Epithelial cell of proximal tubule (primary cell): ENCODE data around the gene FANCM. TPM values are rescaled to one million over a fixed set of nuclear protein-coding genes. Genes with fewer than 3 reads are reported as not detected.

Source experiments
- DNase-seq: peaks from one replicate; pipeline ENCODE4 v3.0.0-alpha.2; 2011; ENCODE audit warnings: low read depth
- H3K4me3 ChIP-seq: 2 replicates; pipeline ENCODE4 v1.5.1; 2011; ENCODE audit warnings: low read depth, mild to moderate bottlenecking, low read length
- total RNA-seq: library from RNA; depleted of rRNA; stranded (reverse); fragments of >200 nt; gene quantifications from 2 replicates; pipeline ENCODE4 v1.2.3, GENCODE V29; 2015
- TF ChIP-seq, protein P1 (sequence below): conservative IDR thresholded peaks from 2 replicates; pipeline ENCODE4 v1.5.1; 2012; ENCODE audit warnings: low read depth, mild to moderate bottlenecking, low read length

FANCM gene
- total RNA-seq, 1 donor from 2014 or later: 3.9 TPM

DNA sequence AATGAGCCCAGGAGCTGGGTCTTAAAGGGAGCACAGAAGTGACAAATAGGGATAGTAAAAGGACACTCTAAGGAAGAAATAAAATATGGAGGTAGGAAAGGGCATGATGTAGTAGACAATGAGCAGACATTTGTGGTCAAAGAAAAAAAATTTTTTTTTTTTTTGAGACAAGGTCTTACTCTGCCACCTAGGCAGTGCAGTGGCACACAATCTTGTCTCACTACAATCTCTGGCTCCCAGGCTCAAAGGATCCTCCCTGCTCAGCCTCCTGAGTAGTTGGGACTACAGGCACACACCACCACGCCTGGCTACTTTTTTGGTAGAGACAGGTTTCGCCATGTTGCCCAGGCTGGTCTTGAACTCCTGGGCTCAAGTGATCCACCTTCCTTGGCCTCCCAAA, 10.0 kb upstream of the FANCM start:
- TF ChIP-seq, protein P1, sequence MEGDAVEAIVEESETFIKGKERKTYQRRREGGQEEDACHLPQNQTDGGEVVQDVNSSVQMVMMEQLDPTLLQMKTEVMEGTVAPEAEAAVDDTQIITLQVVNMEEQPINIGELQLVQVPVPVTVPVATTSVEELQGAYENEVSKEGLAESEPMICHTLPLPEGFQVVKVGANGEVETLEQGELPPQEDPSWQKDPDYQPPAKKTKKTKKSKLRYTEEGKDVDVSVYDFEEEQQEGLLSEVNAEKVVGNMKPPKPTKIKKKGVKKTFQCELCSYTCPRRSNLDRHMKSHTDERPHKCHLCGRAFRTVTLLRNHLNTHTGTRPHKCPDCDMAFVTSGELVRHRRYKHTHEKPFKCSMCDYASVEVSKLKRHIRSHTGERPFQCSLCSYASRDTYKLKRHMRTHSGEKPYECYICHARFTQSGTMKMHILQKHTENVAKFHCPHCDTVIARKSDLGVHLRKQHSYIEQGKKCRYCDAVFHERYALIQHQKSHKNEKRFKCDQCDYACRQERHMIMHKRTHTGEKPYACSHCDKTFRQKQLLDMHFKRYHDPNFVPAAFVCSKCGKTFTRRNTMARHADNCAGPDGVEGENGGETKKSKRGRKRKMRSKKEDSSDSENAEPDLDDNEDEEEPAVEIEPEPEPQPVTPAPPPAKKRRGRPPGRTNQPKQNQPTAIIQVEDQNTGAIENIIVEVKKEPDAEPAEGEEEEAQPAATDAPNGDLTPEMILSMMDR: no peak
- DNase-seq: no peak
- H3K4me3 ChIP-seq: no peak overlapping the region

DNA sequence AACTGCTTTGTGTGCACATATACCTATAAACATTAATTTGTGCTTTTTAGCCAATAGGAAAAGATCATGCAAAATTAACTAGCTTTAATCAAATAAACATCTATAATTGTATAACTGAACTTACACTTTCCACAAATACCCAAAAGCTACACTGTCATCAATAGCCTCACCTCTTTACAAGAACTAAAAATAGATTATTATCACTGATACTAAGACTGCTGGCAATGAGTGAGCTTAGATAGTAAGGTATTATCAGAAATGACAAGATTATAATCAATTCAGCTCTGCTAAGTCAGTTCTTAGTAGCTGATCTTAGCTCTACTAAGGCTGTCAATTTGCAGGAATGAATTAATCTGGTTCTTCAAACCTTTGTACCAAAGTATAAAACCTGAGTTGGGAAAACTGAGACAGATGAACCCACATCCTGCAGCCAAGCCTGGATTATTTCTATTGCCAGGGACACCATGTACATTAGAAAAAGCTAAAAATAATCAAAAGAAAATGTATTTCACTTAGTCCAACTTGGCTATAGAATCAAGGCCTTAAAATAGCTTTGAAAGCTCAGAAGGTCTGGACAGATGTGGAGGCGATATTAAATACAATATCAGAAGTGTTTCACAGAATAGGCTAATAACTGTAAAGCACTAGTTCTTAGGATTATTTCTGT, 6.6 kb upstream of the FANCM start:
- no peak overlapping the region for H3K4me3 ChIP-seq
- TF ChIP-seq, protein P1: no peak
- no peak for DNase-seq

DNA sequence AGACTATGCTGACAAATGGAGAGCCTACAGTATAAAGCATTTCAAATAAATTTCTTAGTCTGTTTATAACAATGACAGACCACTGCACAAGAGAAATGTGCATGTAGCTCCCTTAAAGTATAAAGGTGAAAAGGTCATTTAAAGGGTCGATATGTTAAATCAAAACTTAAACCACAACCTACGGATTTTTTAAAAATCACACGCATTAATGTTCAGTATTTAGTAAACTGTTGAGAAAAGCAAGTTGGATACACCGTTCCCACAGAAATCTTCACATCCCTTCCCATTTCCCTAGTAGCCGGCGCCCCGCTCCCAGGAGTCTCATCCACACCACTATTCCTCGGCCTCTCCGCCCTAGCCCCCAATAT, 2.1 kb upstream of the FANCM start:
- no peak for DNase-seq
- H3K4me3 ChIP-seq: peak overlapping the region; percentile 96
- TF ChIP-seq, protein P1: no peak

DNA sequence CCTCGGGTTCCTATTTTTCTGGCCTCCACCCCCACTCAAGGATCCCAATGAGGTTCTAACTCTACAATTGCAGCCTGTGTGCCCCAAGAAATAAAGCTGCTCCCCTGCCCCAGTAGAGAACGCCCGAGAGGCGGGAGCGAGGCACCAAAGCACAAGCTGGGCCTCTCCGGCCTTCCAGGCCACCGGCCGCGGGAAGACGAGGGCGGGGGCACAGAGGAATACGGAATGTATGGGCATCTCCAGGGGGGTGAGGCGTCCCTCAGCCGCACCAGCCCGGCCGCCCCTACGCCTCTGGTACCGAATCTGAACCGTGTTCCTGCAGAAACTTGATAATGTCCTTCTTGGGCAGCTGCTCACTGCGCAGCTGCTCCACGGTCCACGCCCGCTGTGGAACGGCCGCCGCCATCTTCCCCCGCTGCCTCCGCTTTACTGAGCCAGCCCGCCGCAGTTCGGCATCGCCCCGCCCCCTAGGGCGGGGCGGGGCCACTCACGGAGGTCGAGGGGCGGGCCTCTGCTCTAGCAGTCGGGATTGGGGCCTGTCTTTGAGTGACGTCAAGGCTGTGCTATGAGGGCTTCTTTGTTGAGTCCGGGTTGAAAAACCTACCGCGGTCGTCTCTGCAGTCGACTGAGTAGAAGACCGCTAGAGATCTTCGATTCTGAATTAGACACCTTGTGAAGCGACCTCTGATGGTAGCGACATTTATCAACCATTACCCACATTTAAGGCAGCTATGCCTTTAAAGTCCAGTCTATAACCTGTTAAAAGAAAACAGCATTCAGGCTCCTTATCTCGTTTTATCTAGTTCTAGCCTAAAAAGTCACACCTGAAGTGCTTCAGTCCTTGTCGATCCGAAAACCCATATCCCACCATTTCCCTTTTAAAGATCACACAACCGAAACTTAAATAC, 1.4 kb upstream of the FANCM start, which contains the start of gene FKBP3:
Gene FKBP3 (minus strand): TSS at position 431 of the 908 bp plus-strand sequence. CDS start 25 bp downstream, at position 406.
- DNase-seq: peak; percentile 96
- TF ChIP-seq, protein P1: peak; percentile 28
- peak within 1 kb of the TSS; percentile 96 for H3K4me3 ChIP-seq

DNA sequence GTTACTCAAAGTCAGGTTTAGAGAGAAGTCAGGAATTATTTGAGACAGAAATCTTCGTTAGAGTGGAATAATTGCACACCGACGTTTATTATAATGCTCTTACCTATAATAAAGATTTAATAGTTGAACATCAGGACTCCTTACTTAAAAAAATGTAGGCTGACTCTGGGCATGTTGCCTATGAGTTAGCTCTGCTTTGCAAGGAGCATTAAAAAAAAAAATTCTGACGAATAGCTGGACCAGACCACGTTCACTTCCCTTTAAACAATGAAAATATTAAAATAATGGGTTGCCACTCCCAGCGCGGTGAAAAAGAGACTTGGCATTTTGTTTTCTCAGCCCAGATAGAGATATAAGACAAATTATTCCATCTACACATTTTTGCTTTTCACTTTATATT, 574 bp upstream of the FANCM start:
- peak overlapping the region; percentile 96 for H3K4me3 ChIP-seq
- TF ChIP-seq, protein P1: no peak
- DNase-seq: no peak

DNA sequence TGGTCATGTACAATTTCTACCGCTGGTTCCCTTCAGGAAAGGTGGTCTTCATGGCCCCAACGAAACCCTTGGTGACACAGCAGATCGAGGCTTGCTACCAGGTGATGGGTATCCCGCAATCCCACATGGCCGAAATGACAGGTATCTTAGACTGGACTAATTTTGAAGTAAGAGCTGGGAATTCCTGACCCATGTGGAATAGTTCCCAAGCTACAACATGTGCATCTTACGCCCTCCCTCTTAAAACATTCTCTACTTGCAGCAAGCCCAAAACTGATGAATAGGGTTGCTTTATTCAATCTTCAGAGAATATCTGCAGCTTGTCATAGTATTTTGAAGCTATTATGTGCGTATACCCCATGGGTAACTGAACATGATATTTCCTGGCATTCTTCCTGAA, 669 bp downstream of the FANCM start:
- peak overlapping the region; percentile 96 for H3K4me3 ChIP-seq
- no peak for DNase-seq
- TF ChIP-seq, protein P1: no peak
